ENCODE data around the gene TPH2.

Gene TPH2

GRCh38 chr12:71935594-71935993, 3.1 kb upstream of the TPH2 start:
- H3K4me3 ChIP-seq (ENCODE audit: low read length, poor library complexity, severe bottlenecking): no peak overlapping the region
- H3K9ac ChIP-seq (ENCODE audit: low read depth, low read length, poor library complexity, severe bottlenecking): no peak overlapping the region
- no peaks in the 10 kb centered on the region for H3K9me3 ChIP-seq (ENCODE audit: insufficient read depth, low read depth, low read length)
- TF ChIP-seq EZH2phosphoT487 (IDR thresholded peaks at IDR 0.05; ENCODE audit: borderline replicate concordance) (no peak), CTCF (conservative IDR thresholded peaks at IDR 0.05; ENCODE audit: low read length) (no peak)
- H3K4me2 ChIP-seq (ENCODE audit: low read depth, low read length, poor library complexity, severe bottlenecking): no peak overlapping the region
- no peaks in the 10 kb centered on the region for H3K27me3 ChIP-seq (ENCODE audit: insufficient read depth, low read length, poor library complexity, severe bottlenecking)
- no peaks in the 10 kb centered on the region for H3K4me1 ChIP-seq (ENCODE audit: insufficient read depth, low read length, poor library complexity, severe bottlenecking)
- no peaks in the 10 kb centered on the region for H3K9me2 ChIP-seq (replicated peaks; ENCODE audit: low read depth, low read length)
- no peaks in the 10 kb centered on the region for H3K79me2 ChIP-seq (ENCODE audit: insufficient read depth, low read length)
- H2AFZ ChIP-seq (ENCODE audit: low read length): no peak overlapping the region
- no peaks in the 10 kb centered on the region for H3F3A ChIP-seq (ENCODE audit: low read depth)
- no peaks in the 10 kb centered on the region for H3K36me3 ChIP-seq (ENCODE audit: insufficient read depth, low read length)
- no peaks in the 10 kb centered on the region for H4K20me1 ChIP-seq (ENCODE audit: insufficient read depth, low read length, poor library complexity, severe bottlenecking)

- Histone ChIP-seq H3K4me3 (ENCODE audit: low read length, poor library complexity, severe bottlenecking) (no peak overlapping the region), H3K9me2 (replicated peaks; ENCODE audit: low read depth, low read length) (no peaks in the 10 kb centered on the region), H4K20me1 (ENCODE audit: insufficient read depth, low read length, poor library complexity, severe bottlenecking) (no peaks in the 10 kb centered on the region), H2AFZ (ENCODE audit: low read length) (no peak overlapping the region), H3K27me3 (ENCODE audit: insufficient read depth, low read length, poor library complexity, severe bottlenecking) (no peaks in the 10 kb centered on the region), H3K9ac (ENCODE audit: low read depth, low read length, poor library complexity, severe bottlenecking) (no peak overlapping the region), H3K4me1 (ENCODE audit: insufficient read depth, low read length, poor library complexity, severe bottlenecking) (no peaks in the 10 kb centered on the region), H3K9me3 (ENCODE audit: insufficient read depth, low read depth, low read length) (no peaks in the 10 kb centered on the region), H3F3A (ENCODE audit: low read depth) (no peaks in the 10 kb centered on the region), H3K79me2 (ENCODE audit: insufficient read depth, low read length) (no peaks in the 10 kb centered on the region), H3K36me3 (ENCODE audit: insufficient read depth, low read length) (no peaks in the 10 kb centered on the region), H3K4me2 (ENCODE audit: low read depth, low read length, poor library complexity, severe bottlenecking) (no peak overlapping the region)
- TF ChIP-seq EZH2phosphoT487 (IDR thresholded peaks at IDR 0.05; ENCODE audit: borderline replicate concordance) (no peak), CTCF (conservative IDR thresholded peaks at IDR 0.05; ENCODE audit: low read length) (no peak)
These were observed 1.4 kb downstream of the TPH2 start for GRCh38 chr12:71940068-71940467.

- no peaks in the 10 kb centered on the region for H3K9me2 ChIP-seq (replicated peaks; ENCODE audit: low read depth, low read length)
- H3K79me2 ChIP-seq (ENCODE audit: insufficient read depth, low read length): no peaks in the 10 kb centered on the region
- H3K9ac ChIP-seq (ENCODE audit: low read depth, low read length, poor library complexity, severe bottlenecking): no peak overlapping the region
- H3K4me3 ChIP-seq (ENCODE audit: low read length, poor library complexity, severe bottlenecking): no peak overlapping the region
- no peak overlapping the region for H3K4me2 ChIP-seq (ENCODE audit: low read depth, low read length, poor library complexity, severe bottlenecking)
- H4K20me1 ChIP-seq (ENCODE audit: insufficient read depth, low read length, poor library complexity, severe bottlenecking): no peaks in the 10 kb centered on the region
- H3K9me3 ChIP-seq (ENCODE audit: insufficient read depth, low read depth, low read length): no peaks in the 10 kb centered on the region
- TF ChIP-seq CTCF (conservative IDR thresholded peaks at IDR 0.05; ENCODE audit: low read length) (no peak), EZH2phosphoT487 (IDR thresholded peaks at IDR 0.05; ENCODE audit: borderline replicate concordance) (no peak)
- H3K36me3 ChIP-seq (ENCODE audit: insufficient read depth, low read length): no peaks in the 10 kb centered on the region
- no peaks in the 10 kb centered on the region for H3K27me3 ChIP-seq (ENCODE audit: insufficient read depth, low read length, poor library complexity, severe bottlenecking)
- no peaks in the 10 kb centered on the region for H3F3A ChIP-seq (ENCODE audit: low read depth)
- no peaks in the 10 kb centered on the region for H3K4me1 ChIP-seq (ENCODE audit: insufficient read depth, low read length, poor library complexity, severe bottlenecking)
- H2AFZ ChIP-seq (ENCODE audit: low read length): no peak overlapping the region
These were observed 2.5 kb downstream of the TPH2 start for GRCh38 chr12:71941174-71941573.
